Measurements from ENCODE around the gene ELOVL5.
"Not testable (repeated sequence)": the region's sequence is repeated elsewhere in the genome, so short reads cannot be mapped to it uniquely, and the experiment has no call there.

Gene ELOVL5

DNA sequence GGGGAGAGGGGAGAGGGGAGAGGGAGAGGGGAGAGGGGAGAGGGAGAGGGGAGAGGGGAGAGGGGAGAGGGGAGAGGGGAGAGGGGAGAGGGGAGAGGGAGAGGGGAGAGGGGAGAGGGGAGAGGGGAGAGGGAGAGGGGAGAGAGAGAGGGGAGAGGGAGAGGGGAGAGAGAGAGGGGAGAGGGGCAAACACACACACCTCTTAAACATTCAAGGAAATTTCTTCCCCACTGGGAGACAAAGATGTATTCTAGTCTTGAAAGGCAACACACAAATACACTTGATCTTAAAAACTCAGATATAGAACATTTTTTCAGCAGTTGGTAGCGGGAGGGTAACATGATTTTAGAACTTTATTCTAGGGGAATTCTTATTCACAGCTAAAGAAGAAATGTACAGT is 42.5 kb downstream of the ELOVL5 start:
- not testable (repeated sequence) for DNase-seq (ENCODE audit: low read depth, low spot score); H3K27ac ChIP-seq (ENCODE audit: low read length); H3K9me3 ChIP-seq (ENCODE audit: control insufficient read depth, insufficient read depth, low read length); H3K4me1 ChIP-seq (ENCODE audit: control insufficient read depth, insufficient read depth, low read length); H3K4me3 ChIP-seq (ENCODE audit: low read length); H3K27me3 ChIP-seq (ENCODE audit: control insufficient read depth, insufficient read depth, low read length); H3K36me3 ChIP-seq (ENCODE audit: control insufficient read depth, insufficient read depth, low read length)
- WGBS (ENCODE audit: insufficient coverage, insufficient read length): no CpG with 5 or more reads among the region's 1 CpG

- not testable (repeated sequence) for H3K4me3 ChIP-seq (ENCODE audit: low read length); H3K36me3 ChIP-seq (ENCODE audit: control insufficient read depth, insufficient read depth, low read length); DNase-seq (ENCODE audit: low read depth, low spot score); H3K9me3 ChIP-seq (ENCODE audit: control insufficient read depth, insufficient read depth, low read length); H3K27me3 ChIP-seq (ENCODE audit: control insufficient read depth, insufficient read depth, low read length); H3K27ac ChIP-seq (ENCODE audit: low read length); H3K4me1 ChIP-seq (ENCODE audit: control insufficient read depth, insufficient read depth, low read length)
- no CpG with 5 or more reads among the region's 37 CpGs for WGBS (ENCODE audit: insufficient coverage, insufficient read length)
Measured at GRCh38 chr6:53305506-53306005, 43.2 kb downstream of the ELOVL5 start.

DNA sequence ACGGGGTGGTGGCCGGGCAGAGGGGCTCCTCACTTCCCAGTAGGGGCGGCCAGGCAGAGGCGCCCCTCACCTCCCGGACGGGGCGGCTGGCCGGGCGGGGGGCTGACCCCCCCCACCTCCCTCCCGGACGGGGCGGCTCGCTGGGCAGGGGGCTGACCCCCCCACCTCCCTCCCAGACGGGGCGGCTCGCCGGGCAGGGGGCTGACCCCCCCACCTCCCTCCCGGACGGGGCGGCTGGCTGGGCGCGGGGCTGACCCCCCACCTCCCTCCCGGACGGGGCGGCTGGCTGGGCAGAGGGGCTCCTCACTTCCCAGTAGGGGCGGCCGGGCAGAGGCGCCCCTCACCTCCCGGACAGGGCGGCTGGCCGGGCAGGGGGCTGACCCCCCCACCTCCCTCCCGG is 43.8 kb downstream of the ELOVL5 start:
- DNase-seq (ENCODE audit: low read depth, low spot score); H3K27me3 ChIP-seq (ENCODE audit: control insufficient read depth, insufficient read depth, low read length); H3K36me3 ChIP-seq (ENCODE audit: control insufficient read depth, insufficient read depth, low read length); H3K4me1 ChIP-seq (ENCODE audit: control insufficient read depth, insufficient read depth, low read length); H3K4me3 ChIP-seq (ENCODE audit: low read length); H3K9me3 ChIP-seq (ENCODE audit: control insufficient read depth, insufficient read depth, low read length); H3K27ac ChIP-seq (ENCODE audit: low read length): not testable (repeated sequence)
- WGBS (ENCODE audit: insufficient coverage, insufficient read length): no CpG with 5 or more reads among the region's 32 CpGs

- Histone ChIP-seq H3K4me1 (ENCODE audit: control insufficient read depth, insufficient read depth, low read length) (peaks cover 8% of the 10 kb centered on the region), H3K36me3 (ENCODE audit: control insufficient read depth, insufficient read depth, low read length) (no peaks in the 10 kb centered on the region), H3K9me3 (ENCODE audit: control insufficient read depth, insufficient read depth, low read length) (peaks cover 1% of the 10 kb centered on the region; the same call in 1 of the 2 replicates), H3K27me3 (ENCODE audit: control insufficient read depth, insufficient read depth, low read length) (no peaks in the 10 kb centered on the region), H3K27ac (ENCODE audit: low read length) (no peak overlapping the region), H3K4me3 (ENCODE audit: low read length) (no peak overlapping the region)
- no peak for DNase-seq (ENCODE audit: low read depth, low spot score)
- WGBS (ENCODE audit: insufficient coverage, insufficient read length): no CpG with 5 or more reads among the region's 6 CpGs
Measured at GRCh38 chr6:53302678-53303360, 45.9 kb downstream of the ELOVL5 start.

DNA sequence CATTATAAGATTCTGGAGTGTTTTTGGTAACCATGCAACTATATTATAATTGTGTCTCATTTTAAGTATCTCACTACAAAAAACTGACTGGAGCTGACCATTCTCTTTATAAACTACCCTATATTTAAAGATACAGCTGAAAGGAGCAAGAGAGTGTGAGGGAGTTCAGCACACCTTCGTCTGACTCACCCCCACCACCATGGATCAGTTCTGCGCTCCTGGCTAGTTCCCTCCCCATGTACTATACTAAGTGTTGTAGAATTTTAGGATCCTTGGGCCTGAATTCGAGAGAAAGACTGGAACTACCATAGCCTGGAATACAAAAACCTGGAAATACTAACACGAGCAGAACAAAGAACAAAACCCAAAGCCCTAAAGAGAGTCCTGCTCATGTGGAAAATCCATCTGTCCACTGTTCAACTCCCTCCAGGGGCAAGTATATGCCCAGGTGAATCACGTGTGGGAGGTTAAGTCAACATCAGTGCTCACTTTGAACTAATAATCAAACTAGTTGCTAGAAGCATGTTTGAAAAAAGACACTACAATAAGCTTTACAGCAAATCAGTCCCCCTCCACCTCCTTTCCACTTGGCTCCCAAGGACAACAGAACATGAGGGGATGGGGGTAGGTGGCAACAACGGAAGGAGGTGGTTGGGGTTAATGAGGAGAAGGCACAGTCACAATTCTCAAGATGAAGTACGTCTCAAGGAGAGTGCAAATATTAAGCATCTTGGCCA is 46.8 kb downstream of the ELOVL5 start:
- Histone ChIP-seq H3K27ac (ENCODE audit: low read length) (no peak overlapping the region), H3K4me1 (ENCODE audit: control insufficient read depth, insufficient read depth, low read length) (peaks cover 8% of the 10 kb centered on the region), H3K27me3 (ENCODE audit: control insufficient read depth, insufficient read depth, low read length) (no peaks in the 10 kb centered on the region), H3K4me3 (ENCODE audit: low read length) (no peak overlapping the region), H3K36me3 (ENCODE audit: control insufficient read depth, insufficient read depth, low read length) (no peaks in the 10 kb centered on the region), H3K9me3 (ENCODE audit: control insufficient read depth, insufficient read depth, low read length) (peaks cover under 1% of the 10 kb centered on the region; the same call in 1 of the 2 replicates)
- DNase-seq (ENCODE audit: low read depth, low spot score): no peak
- no CpG with 5 or more reads among the region's 7 CpGs for WGBS (ENCODE audit: insufficient coverage, insufficient read length)

DNA sequence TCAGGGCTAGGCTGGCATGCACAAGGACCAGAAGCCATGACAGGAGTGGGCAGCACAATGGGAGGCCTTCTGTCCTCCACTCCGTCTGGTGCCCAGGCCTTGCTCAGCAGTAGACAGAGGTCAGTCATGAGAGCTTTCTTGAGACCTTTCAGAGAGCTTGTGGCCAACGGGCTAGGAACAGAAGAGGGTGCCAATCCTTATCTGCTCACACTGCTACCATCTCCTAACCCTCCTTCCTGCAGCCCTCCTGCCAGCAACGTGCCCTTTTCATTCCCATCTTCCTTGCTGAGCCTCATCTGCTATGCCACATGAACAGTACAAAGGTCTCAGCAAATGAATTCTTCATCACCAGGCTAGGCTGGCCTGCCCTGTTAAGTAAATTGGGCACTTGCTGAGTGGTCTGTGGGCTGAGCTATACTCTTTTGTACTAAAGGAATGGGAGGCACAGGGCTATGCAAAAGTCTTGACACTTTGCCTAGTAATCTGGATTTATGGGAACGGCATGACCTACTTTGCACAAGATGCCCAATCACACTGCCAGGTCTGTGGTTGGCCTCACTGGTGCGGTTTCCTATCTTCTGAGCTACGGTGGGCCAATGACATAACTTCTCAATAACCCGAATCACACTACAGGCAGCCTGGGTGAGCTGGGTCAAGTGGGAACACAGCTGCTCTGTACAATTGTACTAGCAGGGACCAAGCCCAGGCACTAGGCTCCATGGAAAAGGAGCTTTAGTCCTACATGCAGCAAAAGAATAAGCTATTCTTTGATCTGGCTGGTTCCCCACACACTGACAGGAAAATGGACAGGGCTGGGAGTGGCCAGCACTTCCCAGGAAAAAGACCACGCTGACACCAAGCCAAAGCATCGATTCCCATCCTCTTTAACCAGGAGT is 47.8 kb downstream of the ELOVL5 start:
- DNase-seq (ENCODE audit: low read depth, low spot score): no peak
- no peaks in the 10 kb centered on the region for H3K36me3 ChIP-seq (ENCODE audit: control insufficient read depth, insufficient read depth, low read length)
- whole genome bisulfite sequencing (ENCODE audit: insufficient coverage, insufficient read length): no CpG with 5 or more reads among the region's 9 CpGs
- H3K27me3 ChIP-seq (ENCODE audit: control insufficient read depth, insufficient read depth, low read length): no peaks in the 10 kb centered on the region
- no peak overlapping the region for H3K27ac ChIP-seq (ENCODE audit: low read length)
- peaks cover 8% of the 10 kb centered on the region for H3K4me1 ChIP-seq (ENCODE audit: control insufficient read depth, insufficient read depth, low read length)
- H3K4me3 ChIP-seq (ENCODE audit: low read length): no peak overlapping the region
- no peaks in the 10 kb centered on the region for H3K9me3 ChIP-seq (ENCODE audit: control insufficient read depth, insufficient read depth, low read length)

- no peaks in the 10 kb centered on the region for H3K27me3 ChIP-seq (ENCODE audit: control insufficient read depth, insufficient read depth, low read length)
- no peak overlapping the region for H3K4me3 ChIP-seq (ENCODE audit: low read length)
- no peak overlapping the region for H3K27ac ChIP-seq (ENCODE audit: low read length)
- no peaks in the 10 kb centered on the region for H3K36me3 ChIP-seq (ENCODE audit: control insufficient read depth, insufficient read depth, low read length)
- H3K9me3 ChIP-seq (ENCODE audit: control insufficient read depth, insufficient read depth, low read length): no peaks in the 10 kb centered on the region
- no CpG with 5 or more reads among the region's 7 CpGs for WGBS (ENCODE audit: insufficient coverage, insufficient read length)
- peaks cover 8% of the 10 kb centered on the region for H3K4me1 ChIP-seq (ENCODE audit: control insufficient read depth, insufficient read depth, low read length)
- DNase-seq (ENCODE audit: low read depth, low spot score): no peak
Measured at GRCh38 chr6:53299331-53300005, 49.3 kb downstream of the ELOVL5 start.

DNA sequence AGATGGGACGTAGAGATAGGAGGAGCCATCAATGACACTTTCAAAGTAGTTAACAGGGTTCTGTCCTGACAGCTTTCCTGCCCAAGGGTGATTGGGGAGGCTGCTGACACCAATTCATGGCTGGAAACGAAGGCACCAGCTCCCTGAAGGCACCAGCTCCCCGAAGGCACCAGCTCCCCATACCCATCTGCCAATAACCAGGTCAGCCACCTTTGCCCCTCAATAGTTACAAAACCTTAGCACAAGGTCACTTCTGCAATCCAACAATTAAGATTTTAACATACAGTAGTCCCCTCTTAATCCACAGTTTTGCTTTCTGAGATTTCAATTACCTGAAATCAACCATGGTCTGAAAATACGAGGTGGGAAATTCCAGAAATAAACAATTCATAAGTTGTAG is 51.7 kb downstream of the ELOVL5 start:
- Histone ChIP-seq H3K27me3 (ENCODE audit: control insufficient read depth, insufficient read depth, low read length) (no peaks in the 10 kb centered on the region), H3K9me3 (ENCODE audit: control insufficient read depth, insufficient read depth, low read length) (no peaks in the 10 kb centered on the region), H3K27ac (ENCODE audit: low read length) (no peak overlapping the region), H3K4me3 (ENCODE audit: low read length) (no peak overlapping the region), H3K4me1 (ENCODE audit: control insufficient read depth, insufficient read depth, low read length) (peaks cover 6% of the 10 kb centered on the region), H3K36me3 (ENCODE audit: control insufficient read depth, insufficient read depth, low read length) (no peaks in the 10 kb centered on the region)
- WGBS (ENCODE audit: insufficient coverage, insufficient read length): no CpG with 5 or more reads among the region's 4 CpGs
- DNase-seq (ENCODE audit: low read depth, low spot score): no peak

GRCh38 chr6:53295176-53295575 is 53.6 kb downstream of the ELOVL5 start:
- no peaks in the 10 kb centered on the region for H3K27me3 ChIP-seq (ENCODE audit: control insufficient read depth, insufficient read depth, low read length)
- whole genome bisulfite sequencing (ENCODE audit: insufficient coverage, insufficient read length): no CpG with 5 or more reads among the region's 1 CpG
- no peaks in the 10 kb centered on the region; the same call in 1 of the 2 replicates for H3K36me3 ChIP-seq (ENCODE audit: control insufficient read depth, insufficient read depth, low read length)
- H3K27ac ChIP-seq (ENCODE audit: low read length): no peak overlapping the region
- H3K4me1 ChIP-seq (ENCODE audit: control insufficient read depth, insufficient read depth, low read length): no peaks in the 10 kb centered on the region; the same call in 1 of the 2 replicates
- DNase-seq (ENCODE audit: low read depth, low spot score): no peak
- no peaks in the 10 kb centered on the region for H3K9me3 ChIP-seq (ENCODE audit: control insufficient read depth, insufficient read depth, low read length)
- H3K4me3 ChIP-seq (ENCODE audit: low read length): no peak overlapping the region

DNA sequence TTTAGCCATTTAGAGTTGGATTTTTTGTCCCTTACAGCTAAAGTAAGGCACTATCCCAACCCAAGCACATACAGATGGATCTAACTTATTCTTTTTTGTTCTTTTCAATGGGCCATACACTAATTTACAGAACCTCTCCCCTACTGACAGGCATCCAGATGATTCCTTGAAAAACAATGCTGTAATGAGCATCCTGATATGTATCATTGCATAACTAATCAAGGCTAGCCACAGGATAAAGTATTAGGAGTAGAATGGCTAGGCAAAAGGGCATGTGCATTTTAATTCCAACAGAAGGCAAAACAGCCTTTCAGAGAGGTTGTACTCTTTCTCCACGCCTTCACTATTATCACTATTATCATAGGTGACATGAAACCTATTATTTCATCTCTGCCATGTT is 54.1 kb downstream of the ELOVL5 start:
- H3K27ac ChIP-seq (ENCODE audit: low read length): no peak overlapping the region
- H3K9me3 ChIP-seq (ENCODE audit: control insufficient read depth, insufficient read depth, low read length): no peaks in the 10 kb centered on the region
- H3K4me1 ChIP-seq (ENCODE audit: control insufficient read depth, insufficient read depth, low read length): no peaks in the 10 kb centered on the region
- DNase-seq (ENCODE audit: low read depth, low spot score): no peak
- no peaks in the 10 kb centered on the region; the same call in 1 of the 2 replicates for H3K36me3 ChIP-seq (ENCODE audit: control insufficient read depth, insufficient read depth, low read length)
- no peaks in the 10 kb centered on the region for H3K27me3 ChIP-seq (ENCODE audit: control insufficient read depth, insufficient read depth, low read length)
- H3K4me3 ChIP-seq (ENCODE audit: low read length): no peak overlapping the region
- WGBS (ENCODE audit: insufficient coverage, insufficient read length): no CpG with 5 or more reads among the region's 1 CpG
